ENCODE measurements around the gene ENTPD8.

GRCh38 chr9:137463931-137464290 lies 22.8 kb upstream of the ENTPD8 start:
- TF ChIP-seq ZFX (CRISPR knock-in tag; IDR thresholded peaks at IDR 0.05; ENCODE audit: low read depth) (no peak), ZNF138 (CRISPR knock-in tag; IDR thresholded peaks at IDR 0.05; ENCODE audit: low read depth) (no peak), ZBTB43 (CRISPR knock-in tag; conservative IDR thresholded peaks at IDR 0.05) (no peak), CTCF (CRISPR knock-in tag; IDR thresholded peaks at IDR 0.05) (no peak), POLR2A (IDR thresholded peaks at IDR 0.05; ENCODE audit: insufficient read depth in 1 of 2, low read depth in 2 of 2, low read length in 2 of 2) (no peak), ZNF121 (CRISPR knock-in tag; IDR thresholded peaks at IDR 0.05) (no peak), ZNF549 (CRISPR knock-in tag; IDR thresholded peaks at IDR 0.05) (no peak), FOSL2 (CRISPR knock-in tag; IDR thresholded peaks at IDR 0.05) (no peak), FUBP1 (CRISPR knock-in tag; IDR thresholded peaks at IDR 0.05; ENCODE audit: borderline replicate concordance) (no peak), REPIN1 (CRISPR knock-in tag; IDR thresholded peaks at IDR 0.05; ENCODE audit: borderline replicate concordance, low read depth) (no peak), POLR2AphosphoS5 (IDR thresholded peaks at IDR 0.05; ENCODE audit: low read depth, low read length) (no peak), MXI1 (IDR thresholded peaks at IDR 0.05; ENCODE audit: borderline replicate concordance, low read depth, low read length) (no peak), ZBTB49 (CRISPR knock-in tag; IDR thresholded peaks at IDR 0.05; ENCODE audit: borderline replicate concordance) (no peak)
